SIG-M5 treated with dmso at 0.1 percent for 504 hours (cell line): ENCODE data around the gene KCNC4.

Experiments
- DNase-seq: peaks from one replicate; lab custom pipeline; 2025; ENCODE audit not compliant: unreplicated experiment; lab: John Stamatoyannopoulos, UW

The KCNC4 gene

GRCh38 chr1:110229348-110230001 lies 19.4 kb downstream of the KCNC4 start:
- DNase-seq = no peak

- no peak for DNase-seq
These were observed 20.5 kb downstream of the KCNC4 start for GRCh38 chr1:110230381-110231199.

GRCh38 chr1:110233861-110234260 lies 23.7 kb downstream of the KCNC4 start:
- no peak for DNase-seq

GRCh38 chr1:110234691-110235090 lies 24.6 kb downstream of the KCNC4 start:
- DNase-seq = no peak

GRCh38 chr1:110235181-110235833 lies 25.2 kb downstream of the KCNC4 start:
- DNase-seq = no peak

- DNase-seq = peak; percentile 87
These were observed 25.9 kb downstream of the KCNC4 start for GRCh38 chr1:110235834-110236682.

- no peak for DNase-seq
These were observed 27.5 kb downstream of the KCNC4 start for GRCh38 chr1:110237386-110238152.

GRCh38 chr1:110239441-110240430 lies 29.6 kb downstream of the KCNC4 start:
- DNase-seq = no peak

- DNase-seq = no peak
These were observed 30.5 kb downstream of the KCNC4 start for GRCh38 chr1:110240476-110241210.

GRCh38 chr1:110241516-110241915 lies 31.4 kb downstream of the KCNC4 start:
- DNase-seq = no peak

GRCh38 chr1:110242062-110242461 lies 31.9 kb downstream of the KCNC4 start:
- DNase-seq = no peak

- no peak for DNase-seq
These were observed 32.6 kb downstream of the KCNC4 start for GRCh38 chr1:110242731-110243130.

- DNase-seq = no peak
These were observed 33.0 kb downstream of the KCNC4 start for GRCh38 chr1:110243146-110243545.

- no peak for DNase-seq
These were observed 33.5 kb downstream of the KCNC4 start for GRCh38 chr1:110243574-110243973.

GRCh38 chr1:110245876-110246620 lies 35.9 kb downstream of the KCNC4 start:
- no peak for DNase-seq

- DNase-seq = no peak
These were observed 38.6 kb downstream of the KCNC4 start for GRCh38 chr1:110248746-110249145.

- no peak for DNase-seq
These were observed 39.1 kb downstream of the KCNC4 start for GRCh38 chr1:110249256-110249655.

- no peak for DNase-seq
These were observed 39.9 kb downstream of the KCNC4 start for GRCh38 chr1:110250008-110250407.
